GM19023 (cell line): ENCODE data around the gene UGT2A1.

ENCODE experiments used
- ATAC-seq: cut with Tn5 transposase; IDR thresholded peaks from one replicate; pipeline ENCODE4 v1.9.1; 2021; ENCODE audit warnings: mild to moderate bottlenecking, moderate library complexity; ENCODE audit not compliant: unreplicated experiment

The UGT2A1 gene

GRCh38 chr4:69591364-69591763 lies 61.7 kb downstream of the UGT2A1 start:
- ATAC-seq, result no peak

DNA sequence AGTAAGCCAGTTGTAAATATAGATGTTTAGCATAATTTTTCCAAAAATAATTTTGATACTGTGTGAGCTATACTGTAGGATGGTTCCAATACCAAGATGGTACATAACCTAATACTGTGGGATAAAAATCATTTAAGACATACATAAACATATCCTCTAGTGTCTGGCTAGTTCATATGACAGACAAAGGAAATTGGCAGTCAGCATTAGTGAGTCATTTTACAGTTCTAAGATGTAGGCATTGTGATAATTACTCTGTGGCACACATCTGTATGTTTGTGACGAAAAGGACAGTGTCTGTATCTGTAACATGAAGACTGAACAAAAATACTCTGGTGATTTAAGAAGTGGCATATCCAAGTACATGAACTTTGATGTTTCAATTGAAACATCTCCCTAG lies 63.2 kb downstream of the UGT2A1 start:
- no peak for ATAC-seq

DNA sequence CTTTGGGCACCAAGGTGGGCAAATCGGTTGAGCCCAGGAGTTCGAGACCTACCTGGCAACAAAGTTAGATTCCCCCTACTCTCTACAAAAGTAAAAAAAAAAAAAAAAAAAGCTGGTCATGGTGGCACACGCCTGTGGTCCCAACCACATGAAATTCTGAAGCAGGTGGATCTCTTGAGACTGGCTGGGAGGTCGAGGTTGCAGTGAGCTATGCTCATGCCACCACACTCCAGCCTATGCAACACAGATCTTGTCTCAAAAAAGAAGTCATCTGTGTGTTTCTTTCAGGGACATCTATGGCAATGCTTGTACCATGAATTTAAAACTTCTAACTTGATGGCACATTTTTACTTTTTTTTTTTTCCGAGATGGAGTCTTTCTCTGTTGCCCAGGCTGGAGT lies 68.9 kb downstream of the UGT2A1 start:
- ATAC-seq, result no peak

GRCh38 chr4:69583543-69583942 lies 69.5 kb downstream of the UGT2A1 start:
- no peak for ATAC-seq

DNA sequence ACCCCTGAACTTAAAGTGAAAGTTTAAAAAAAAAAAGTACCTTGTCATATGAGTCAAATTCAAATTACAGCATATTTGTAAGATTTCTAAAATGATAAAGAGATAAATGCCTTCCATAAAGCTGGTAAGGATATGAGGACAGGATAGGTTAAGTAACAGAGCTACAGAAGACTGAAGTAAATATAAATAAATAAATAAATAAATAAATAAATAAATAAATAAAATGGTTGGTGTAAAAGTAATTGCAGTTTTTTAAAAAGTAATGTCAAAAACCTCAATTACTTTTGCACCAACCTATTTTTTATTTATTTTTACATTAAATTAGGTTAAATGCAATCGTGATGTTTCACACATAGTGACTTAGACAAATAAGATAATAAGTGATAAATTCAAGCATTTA lies 75.8 kb downstream of the UGT2A1 start:
- ATAC-seq, result no peak

GRCh38 chr4:69576251-69576877 lies 76.7 kb downstream of the UGT2A1 start:
- ATAC-seq, result no peak

GRCh38 chr4:69568787-69569186 lies 84.3 kb downstream of the UGT2A1 start:
- no peak for ATAC-seq

DNA sequence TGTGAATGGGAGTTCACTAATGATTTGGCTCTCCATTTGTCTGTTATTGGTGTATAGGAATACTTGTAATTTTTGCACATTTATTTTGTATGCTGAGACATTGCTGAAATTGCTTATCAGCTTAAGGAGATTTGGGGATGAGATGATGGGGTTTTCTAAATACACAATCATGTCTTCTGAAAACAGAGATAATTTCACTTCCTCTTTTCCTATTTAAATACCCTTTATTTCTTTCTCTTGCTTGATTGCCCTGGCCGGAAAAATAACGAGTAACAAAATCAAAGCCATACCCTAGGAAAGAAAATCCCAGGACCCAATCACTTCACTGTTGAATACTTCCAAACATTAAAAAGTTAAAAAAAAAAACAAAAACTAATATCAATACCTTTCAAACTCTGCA lies 89.6 kb downstream of the UGT2A1 start:
- ATAC-seq, result no peak

- no peak for ATAC-seq
Observed at GRCh38 chr4:69549651-69550050, 103.4 kb downstream of the UGT2A1 start.

DNA sequence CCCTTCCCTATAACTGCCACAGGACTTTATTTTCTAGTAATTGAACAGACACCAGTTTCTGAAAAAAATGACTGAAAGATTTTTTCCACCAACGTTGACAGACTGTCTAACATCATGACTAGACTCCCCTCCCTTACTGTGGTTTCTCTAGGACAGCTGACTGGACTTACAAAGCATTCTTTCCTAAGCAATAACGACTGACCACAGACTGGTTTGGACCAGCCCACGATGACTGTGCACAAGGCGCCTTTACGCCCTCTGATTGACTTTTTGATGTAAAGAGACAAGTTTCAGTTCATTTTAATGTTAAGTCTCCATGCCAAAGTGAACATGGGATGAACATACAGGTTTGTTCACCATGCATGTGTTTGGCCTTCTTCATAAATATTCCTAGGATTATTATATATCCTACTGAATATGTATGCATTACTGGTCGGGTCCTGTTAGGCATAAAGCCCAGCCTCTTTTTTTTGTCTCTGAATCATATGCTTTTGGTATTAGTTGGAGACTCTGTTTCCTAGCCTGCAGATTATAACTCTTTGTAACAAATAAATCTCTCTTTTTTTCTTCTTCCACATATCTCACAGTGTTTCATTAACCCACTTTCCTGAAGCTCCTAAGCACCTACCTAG lies 106.8 kb downstream of the UGT2A1 start:
- no peak for ATAC-seq
